Measurements from ENCODE around the gene MYOG. TPM values are rescaled to one million over a fixed set of nuclear protein-coding genes. Genes with fewer than 3 reads are reported as not detected.

The MYOG gene
- total RNA-seq, 4 donors from 2014 or later: not detected

DNA sequence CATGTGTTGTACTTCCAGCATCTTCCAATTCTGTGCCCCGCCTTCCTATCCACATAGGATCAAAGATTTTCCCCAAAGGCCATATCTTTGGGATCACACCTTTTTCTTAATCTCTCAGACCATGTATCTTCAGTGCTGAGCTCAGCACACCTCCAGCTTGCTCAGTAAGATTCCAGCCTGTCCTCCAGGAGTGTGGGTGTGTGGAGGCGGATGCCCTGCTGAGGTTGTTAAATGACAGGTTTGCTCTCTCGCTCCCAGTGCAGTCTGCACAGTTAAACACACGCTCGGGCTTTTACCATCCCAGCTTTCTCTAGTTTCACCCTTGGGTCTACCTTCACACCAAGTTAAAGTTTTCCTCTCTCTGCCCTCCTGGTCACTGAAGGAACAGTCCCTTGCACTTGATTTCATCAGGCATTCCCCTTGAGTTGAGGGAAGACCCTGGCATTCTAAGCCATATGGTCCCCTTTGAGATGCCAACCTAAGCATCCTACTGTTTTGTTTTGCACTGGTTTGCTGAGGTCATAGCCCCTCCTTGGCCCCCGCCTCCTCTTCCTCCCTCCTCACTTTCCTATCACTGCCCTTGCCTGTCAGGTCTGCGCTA is 13.7 kb downstream of the MYOG start:
- Histone ChIP-seq H3K36me3 (no peaks in the 10 kb centered on the region), H3K4me3 (no peak overlapping the region), H3K27me3 (peaks cover 34% of the 10 kb centered on the region), H3K4me1 (peaks cover 0 to 28% (median 14%) of the 10 kb centered on the region in 4 donors), H3K9me3 (no peaks in the 10 kb centered on the region), H3K27ac (no peak overlapping the region)
- DNase-seq: no peak
- 80 to 88% methylated on average over 3 to 7 of the region's 7 CpGs for WGBS, 2 donors (ENCODE audit: low coverage in 1 of 2)
- TF ChIP-seq EP300 (IDR thresholded peaks at IDR 0.05; ENCODE audit: low read depth) (no peak), POLR2A (IDR thresholded peaks at IDR 0.05) (no peak), POLR2AphosphoS5 (IDR thresholded peaks at IDR 0.05) (no peak)
- TF ChIP-seq, protein P1, sequence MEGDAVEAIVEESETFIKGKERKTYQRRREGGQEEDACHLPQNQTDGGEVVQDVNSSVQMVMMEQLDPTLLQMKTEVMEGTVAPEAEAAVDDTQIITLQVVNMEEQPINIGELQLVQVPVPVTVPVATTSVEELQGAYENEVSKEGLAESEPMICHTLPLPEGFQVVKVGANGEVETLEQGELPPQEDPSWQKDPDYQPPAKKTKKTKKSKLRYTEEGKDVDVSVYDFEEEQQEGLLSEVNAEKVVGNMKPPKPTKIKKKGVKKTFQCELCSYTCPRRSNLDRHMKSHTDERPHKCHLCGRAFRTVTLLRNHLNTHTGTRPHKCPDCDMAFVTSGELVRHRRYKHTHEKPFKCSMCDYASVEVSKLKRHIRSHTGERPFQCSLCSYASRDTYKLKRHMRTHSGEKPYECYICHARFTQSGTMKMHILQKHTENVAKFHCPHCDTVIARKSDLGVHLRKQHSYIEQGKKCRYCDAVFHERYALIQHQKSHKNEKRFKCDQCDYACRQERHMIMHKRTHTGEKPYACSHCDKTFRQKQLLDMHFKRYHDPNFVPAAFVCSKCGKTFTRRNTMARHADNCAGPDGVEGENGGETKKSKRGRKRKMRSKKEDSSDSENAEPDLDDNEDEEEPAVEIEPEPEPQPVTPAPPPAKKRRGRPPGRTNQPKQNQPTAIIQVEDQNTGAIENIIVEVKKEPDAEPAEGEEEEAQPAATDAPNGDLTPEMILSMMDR (IDR thresholded peaks at IDR 0.05): no peak
- intact Hi-C loops (cut with DNase I; ENCODE audit: low total_unique reads) (no loop called here), in situ Hi-C loops (cut with MboI; ENCODE audit: low pct_ligation_motif_present in 1 of 4, low pct_unique_long_range_greater_than_20kb in 1 of 4, low sequenced_read_pairs in 3 of 4) (no loop called here)

DNA sequence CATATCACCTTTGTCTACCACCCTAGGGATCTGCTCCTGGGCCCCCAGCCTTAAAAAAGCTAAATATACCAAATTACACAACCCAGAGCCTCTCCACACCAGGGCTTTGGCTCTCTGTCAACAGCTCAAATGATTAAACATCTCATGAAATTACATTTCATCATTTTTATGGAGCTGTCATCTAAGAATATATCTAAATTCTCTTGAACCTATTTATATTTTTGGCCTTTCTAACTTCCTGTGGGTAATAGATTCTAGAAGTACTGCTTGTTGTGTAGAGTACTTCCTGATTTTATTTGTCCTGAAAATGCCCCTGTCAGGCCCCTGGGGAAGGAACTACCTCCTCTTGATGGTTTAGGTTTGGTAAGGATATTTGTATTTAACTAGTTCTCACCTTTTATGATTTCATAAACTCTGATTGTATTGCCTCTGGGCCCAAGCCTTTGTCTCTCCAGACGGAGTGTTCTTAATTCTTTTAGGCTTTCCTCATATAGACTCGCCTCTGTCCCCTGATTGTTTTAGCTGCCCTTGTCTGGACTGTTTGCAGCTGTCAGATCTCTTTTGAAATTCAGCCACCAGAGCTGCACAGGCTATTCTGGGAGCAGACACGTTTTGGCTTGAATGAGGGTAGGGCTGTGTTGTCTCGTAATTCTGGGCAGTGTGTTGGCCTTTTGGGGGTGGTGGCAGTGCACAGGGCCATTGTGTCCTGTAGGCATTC is 16.6 kb downstream of the MYOG start:
- 23 to 34% methylated on average over 2 to 4 of the region's 4 CpGs for WGBS, 2 donors (ENCODE audit: low coverage in 1 of 2)
- Histone ChIP-seq H3K36me3 (no peaks in the 10 kb centered on the region), H3K27ac (peak overlapping the region; percentile 45 to 73 (median 64)), H3K27me3 (peaks cover 7% of the 10 kb centered on the region), H3K9me3 (no peaks in the 10 kb centered on the region), H3K4me3 (no peak overlapping the region), H3K4me1 (peaks cover 0 to 21% (median 10%) of the 10 kb centered on the region in 4 donors)
- in situ Hi-C loops (cut with MboI; ENCODE audit: low pct_ligation_motif_present in 1 of 4, low pct_unique_long_range_greater_than_20kb in 1 of 4, low sequenced_read_pairs in 3 of 4) (no loop called here), intact Hi-C loops (cut with DNase I; ENCODE audit: low total_unique reads) (no loop called here)
- DNase-seq: no peak
- peak in 2 of 3 donors; percentile 15 to 22 for TF ChIP-seq POLR2AphosphoS5 (IDR thresholded peaks at IDR 0.05)
- TF ChIP-seq POLR2A (IDR thresholded peaks at IDR 0.05): no peak
- no peak for TF ChIP-seq EP300 (IDR thresholded peaks at IDR 0.05; ENCODE audit: low read depth)

DNA sequence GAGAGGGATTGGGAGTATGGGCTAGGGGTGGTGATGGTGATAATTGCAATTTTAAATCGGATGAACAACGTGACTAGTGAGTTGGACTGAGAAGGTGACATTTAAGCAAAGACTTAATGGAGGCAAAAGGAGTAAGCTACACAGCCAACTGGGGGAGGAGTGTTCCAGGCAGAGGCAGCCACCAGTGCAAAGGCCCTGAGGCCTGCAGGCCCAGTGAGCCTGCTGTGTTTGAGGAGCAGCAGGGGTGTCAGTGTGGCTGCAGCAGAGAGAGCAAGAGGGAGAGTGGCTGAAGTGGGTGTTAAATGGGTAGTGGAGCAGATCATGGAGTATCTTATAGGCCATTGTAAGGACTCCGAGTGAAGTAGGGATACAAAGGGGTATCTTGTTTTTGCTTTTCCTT is 18.8 kb downstream of the MYOG start:
- in situ Hi-C loops (cut with MboI; ENCODE audit: low pct_ligation_motif_present in 1 of 4, low pct_unique_long_range_greater_than_20kb in 1 of 4, low sequenced_read_pairs in 3 of 4): no loop called here
- Histone ChIP-seq H3K36me3 (no peaks in the 10 kb centered on the region), H3K4me1 (peaks cover 0 to 21% (median 10%) of the 10 kb centered on the region in 4 donors), H3K27ac (no peak overlapping the region), H3K4me3 (no peak overlapping the region), H3K27me3 (no peaks in the 10 kb centered on the region), H3K9me3 (no peaks in the 10 kb centered on the region)
- no peak for TF ChIP-seq POLR2A (IDR thresholded peaks at IDR 0.05)
- TF ChIP-seq, protein P1 (IDR thresholded peaks at IDR 0.05): no peak
- TF ChIP-seq POLR2AphosphoS5 (IDR thresholded peaks at IDR 0.05): no peak
- no peak for TF ChIP-seq EP300 (IDR thresholded peaks at IDR 0.05; ENCODE audit: low read depth)
- 82 to 100% methylated on average over 3 of the region's 3 CpGs for WGBS, 2 donors (ENCODE audit: low coverage in 1 of 2)
- intact Hi-C loops (cut with DNase I; ENCODE audit: low total_unique reads): no loop called here
- no peak for DNase-seq

DNA sequence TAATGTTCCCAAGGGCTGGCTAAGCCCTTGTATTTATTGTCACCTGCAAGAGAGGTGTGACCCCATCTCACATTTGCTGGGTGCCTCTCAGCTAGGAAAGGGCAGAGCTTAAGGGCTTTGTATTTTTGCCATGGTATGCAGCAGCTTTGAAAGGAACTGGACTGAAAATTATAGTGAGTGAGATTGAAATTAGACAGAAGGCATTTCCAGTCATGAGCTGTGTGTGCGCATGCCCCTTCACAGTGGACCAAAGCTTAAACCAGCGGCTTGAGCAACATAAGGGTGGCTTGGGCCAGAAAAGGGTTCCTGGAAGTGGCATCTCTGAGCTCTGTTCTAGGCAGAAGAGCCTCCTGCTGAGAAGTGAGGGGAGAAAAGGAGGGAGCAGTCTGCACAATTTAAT is 19.8 kb downstream of the MYOG start:
- in situ Hi-C loops (cut with MboI; ENCODE audit: low pct_ligation_motif_present in 1 of 4, low pct_unique_long_range_greater_than_20kb in 1 of 4, low sequenced_read_pairs in 3 of 4): no loop called here
- intact Hi-C loops (cut with DNase I; ENCODE audit: low total_unique reads): no loop called here
- WGBS, 2 donors (ENCODE audit: low coverage in 1 of 2): 50 to 91% methylated on average over 2 of the region's 2 CpGs
- Histone ChIP-seq H3K4me3 (no peak overlapping the region), H3K9me3 (no peaks in the 10 kb centered on the region), H3K4me1 (peaks cover 0 to 21% (median 10%) of the 10 kb centered on the region in 4 donors), H3K36me3 (no peaks in the 10 kb centered on the region), H3K27me3 (no peaks in the 10 kb centered on the region), H3K27ac (no peak overlapping the region)
- TF ChIP-seq, protein P1 (IDR thresholded peaks at IDR 0.05): no peak
- TF ChIP-seq POLR2A (IDR thresholded peaks at IDR 0.05) (no peak), EP300 (IDR thresholded peaks at IDR 0.05; ENCODE audit: low read depth) (no peak), POLR2AphosphoS5 (IDR thresholded peaks at IDR 0.05) (no peak)
- DNase-seq: no peak

Data from transverse colon (tissue), 4 donors.